Left lung (tissue), 10 donors: Measurements from ENCODE around the gene CRACDL. TPM values are rescaled to one million over a fixed set of nuclear protein-coding genes. Genes with fewer than 3 reads are reported as not detected.
A peak's percentile ranks its signal among the peaks of the same experiment; 100 is the strongest.

ENCODE experiments used
- ATAC-seq: fragments of 200-7000 bp; cut with Tn5 transposase; one replicate; pipeline ENCODE4 v1.9.1; 2020; ENCODE audit warnings: moderate library complexity
- DNase-seq, 4 donors: peaks; one replicate each; pipeline ENCODE4 v3.0.0-alpha.2; 2013 to 2020
- H3K27ac ChIP-seq, 2 donors: fragments of 200-600 bp; sonication (generic) in 1 of 2; one replicate each; pipeline versions ENCODE4 v1.5.0 to v1.8.0; 2020 to 2021
- H3K27me3 ChIP-seq, 2 donors: fragments of 200-600 bp; sonication (generic) in 1 of 2; one replicate each; pipeline versions ENCODE4 v1.5.0 to v1.8.0; 2020 to 2021
- H3K36me3 ChIP-seq, 2 donors: fragments of 200-600 bp; sonication (generic) in 1 of 2; one replicate each; pipeline versions ENCODE4 v1.5.0 to v1.8.0; 2020 to 2021
- H3K4me1 ChIP-seq, 2 donors: fragments of 200-600 bp; one replicate each; pipeline ENCODE4 v1.8.0; 2021
- H3K4me3 ChIP-seq, 2 donors: fragments of 200-600 bp; sonication (generic) in 1 of 2; one replicate each; pipeline versions ENCODE4 v1.5.0 to v1.8.0; 2020 to 2021; ENCODE audit warnings: mild to moderate bottlenecking in 1 of 2
- H3K9me3 ChIP-seq, 2 donors: fragments of 200-600 bp; sonication (generic) in 1 of 2; one replicate each; pipeline versions ENCODE4 v1.5.0 to v1.8.0; 2020 to 2021
- intact Hi-C, 2 donors: fragments of 100-400 bp; cut with DNase I; formaldehyde crosslinking; loops; one replicate each; pipeline versions ENCODE4 v1.11.2 to v1.14.2; 2022
- polyA plus RNA-seq, 6 donors: library from polyadenylated mRNA; unstranded; fragments of 120-200 nt; gene quantifications; one replicate each; pipeline ENCODE4 v1.2.1, GENCODE V29; 2013; ENCODE audit not compliant: insufficient read length in 6 of 6
- total RNA-seq, 2 donors: library from RNA; stranded (reverse); fragmentation: NEBNext Ultra II Directional; extraction: Animal tissue kit (Norgen Biotek cat#: 25700); gene quantifications; one replicate each; pipeline ENCODE4 v1.2.1, GENCODE V29; 2021
- TF ChIP-seq, protein P1 (sequence below), 2 donors: fragments of 200-600 bp; sonication (generic) in 1 of 2; IDR thresholded peaks; one replicate each; pipeline versions ENCODE4 v1.5.0 to v1.8.0; 2021; ENCODE audit warnings: antibody characterized with exemption in 2 of 2
- donor health status: DM: no; HTN: yes; CAD: no.
- donor health status: DM: no; HTN: no; CAD: no.

CRACDL gene
- total and polyA plus RNA-seq, 8 donors, result 4.0 to 15.2 (median 6.0) TPM

- peaks cover 23 to 41% of the 10 kb centered on the region in 2 donors for H3K4me1 ChIP-seq
- no peak overlapping the region for H3K27ac ChIP-seq
- H3K4me3 ChIP-seq, result no peak overlapping the region
- ATAC-seq (peak; percentile 55), DNase-seq (peak in 3 of 4 donors; percentile 71 to 86 (median 85))
- no peaks in the 10 kb centered on the region for H3K27me3 ChIP-seq
- no peaks in the 10 kb centered on the region for H3K36me3 ChIP-seq
- TF ChIP-seq, protein P1, sequence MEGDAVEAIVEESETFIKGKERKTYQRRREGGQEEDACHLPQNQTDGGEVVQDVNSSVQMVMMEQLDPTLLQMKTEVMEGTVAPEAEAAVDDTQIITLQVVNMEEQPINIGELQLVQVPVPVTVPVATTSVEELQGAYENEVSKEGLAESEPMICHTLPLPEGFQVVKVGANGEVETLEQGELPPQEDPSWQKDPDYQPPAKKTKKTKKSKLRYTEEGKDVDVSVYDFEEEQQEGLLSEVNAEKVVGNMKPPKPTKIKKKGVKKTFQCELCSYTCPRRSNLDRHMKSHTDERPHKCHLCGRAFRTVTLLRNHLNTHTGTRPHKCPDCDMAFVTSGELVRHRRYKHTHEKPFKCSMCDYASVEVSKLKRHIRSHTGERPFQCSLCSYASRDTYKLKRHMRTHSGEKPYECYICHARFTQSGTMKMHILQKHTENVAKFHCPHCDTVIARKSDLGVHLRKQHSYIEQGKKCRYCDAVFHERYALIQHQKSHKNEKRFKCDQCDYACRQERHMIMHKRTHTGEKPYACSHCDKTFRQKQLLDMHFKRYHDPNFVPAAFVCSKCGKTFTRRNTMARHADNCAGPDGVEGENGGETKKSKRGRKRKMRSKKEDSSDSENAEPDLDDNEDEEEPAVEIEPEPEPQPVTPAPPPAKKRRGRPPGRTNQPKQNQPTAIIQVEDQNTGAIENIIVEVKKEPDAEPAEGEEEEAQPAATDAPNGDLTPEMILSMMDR (IDR thresholded peaks at IDR 0.05), result no peak
- H3K9me3 ChIP-seq, result no peaks in the 10 kb centered on the region
- intact Hi-C loops, result no loop called here
Observed at GRCh38 chr2:98913916-98914712, 21.9 kb downstream of the CRACDL start.

- intact Hi-C loops, result no loop called here
- Histone ChIP-seq H3K4me1 (peaks cover 24 to 47% of the 10 kb centered on the region in 2 donors), H3K27me3 (no peaks in the 10 kb centered on the region), H3K4me3 (no peak overlapping the region), H3K27ac (no peak overlapping the region), H3K9me3 (no peaks in the 10 kb centered on the region), H3K36me3 (no peaks in the 10 kb centered on the region)
- TF ChIP-seq, protein P1 (IDR thresholded peaks at IDR 0.05), result no peak
- ATAC-seq (peak; percentile 2), DNase-seq (peak in 1 of 4 donors; percentile 34)
Observed at GRCh38 chr2:98912957-98913915, 22.8 kb downstream of the CRACDL start.

GRCh38 chr2:98912221-98912851 is 23.7 kb downstream of the CRACDL start:
- intact Hi-C loops, result no loop called here
- no peaks in the 10 kb centered on the region for H3K9me3 ChIP-seq
- peak in 1 of 4 donors; percentile 68 for DNase-seq
- ATAC-seq, result peak; percentile 56
- H3K36me3 ChIP-seq, result no peaks in the 10 kb centered on the region
- H3K27me3 ChIP-seq, result no peaks in the 10 kb centered on the region
- H3K27ac ChIP-seq, result peak overlapping the region; percentile 19 to 48
- TF ChIP-seq, protein P1 (IDR thresholded peaks at IDR 0.05), result no peak
- H3K4me3 ChIP-seq, result no peak overlapping the region
- H3K4me1 ChIP-seq, result peaks cover 24 to 47% of the 10 kb centered on the region in 2 donors

GRCh38 chr2:98911376-98912154 is 24.5 kb downstream of the CRACDL start:
- Histone ChIP-seq H3K27ac (peak overlapping the region; percentile 19 to 48), H3K36me3 (no peaks in the 10 kb centered on the region), H3K27me3 (no peaks in the 10 kb centered on the region), H3K4me3 (no peak overlapping the region), H3K9me3 (no peaks in the 10 kb centered on the region), H3K4me1 (peaks cover 24 to 47% of the 10 kb centered on the region in 2 donors)
- TF ChIP-seq, protein P1 (IDR thresholded peaks at IDR 0.05), result no peak
- ATAC-seq (peak; percentile 2), DNase-seq (peak in 1 of 4 donors; percentile 16)
- intact Hi-C loops, result no loop called here
